ENCODE measurements around the gene CARD9. TPM values are rescaled to one million over a fixed set of nuclear protein-coding genes. Genes with fewer than 3 reads are reported as not detected.

CARD9 gene, protein sequence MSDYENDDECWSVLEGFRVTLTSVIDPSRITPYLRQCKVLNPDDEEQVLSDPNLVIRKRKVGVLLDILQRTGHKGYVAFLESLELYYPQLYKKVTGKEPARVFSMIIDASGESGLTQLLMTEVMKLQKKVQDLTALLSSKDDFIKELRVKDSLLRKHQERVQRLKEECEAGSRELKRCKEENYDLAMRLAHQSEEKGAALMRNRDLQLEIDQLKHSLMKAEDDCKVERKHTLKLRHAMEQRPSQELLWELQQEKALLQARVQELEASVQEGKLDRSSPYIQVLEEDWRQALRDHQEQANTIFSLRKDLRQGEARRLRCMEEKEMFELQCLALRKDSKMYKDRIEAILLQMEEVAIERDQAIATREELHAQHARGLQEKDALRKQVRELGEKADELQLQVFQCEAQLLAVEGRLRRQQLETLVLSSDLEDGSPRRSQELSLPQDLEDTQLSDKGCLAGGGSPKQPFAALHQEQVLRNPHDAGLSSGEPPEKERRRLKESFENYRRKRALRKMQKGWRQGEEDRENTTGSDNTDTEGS
- 1 to 10 TPM; 6.1 to 6.4 TPM for total RNA-seq

DNA sequence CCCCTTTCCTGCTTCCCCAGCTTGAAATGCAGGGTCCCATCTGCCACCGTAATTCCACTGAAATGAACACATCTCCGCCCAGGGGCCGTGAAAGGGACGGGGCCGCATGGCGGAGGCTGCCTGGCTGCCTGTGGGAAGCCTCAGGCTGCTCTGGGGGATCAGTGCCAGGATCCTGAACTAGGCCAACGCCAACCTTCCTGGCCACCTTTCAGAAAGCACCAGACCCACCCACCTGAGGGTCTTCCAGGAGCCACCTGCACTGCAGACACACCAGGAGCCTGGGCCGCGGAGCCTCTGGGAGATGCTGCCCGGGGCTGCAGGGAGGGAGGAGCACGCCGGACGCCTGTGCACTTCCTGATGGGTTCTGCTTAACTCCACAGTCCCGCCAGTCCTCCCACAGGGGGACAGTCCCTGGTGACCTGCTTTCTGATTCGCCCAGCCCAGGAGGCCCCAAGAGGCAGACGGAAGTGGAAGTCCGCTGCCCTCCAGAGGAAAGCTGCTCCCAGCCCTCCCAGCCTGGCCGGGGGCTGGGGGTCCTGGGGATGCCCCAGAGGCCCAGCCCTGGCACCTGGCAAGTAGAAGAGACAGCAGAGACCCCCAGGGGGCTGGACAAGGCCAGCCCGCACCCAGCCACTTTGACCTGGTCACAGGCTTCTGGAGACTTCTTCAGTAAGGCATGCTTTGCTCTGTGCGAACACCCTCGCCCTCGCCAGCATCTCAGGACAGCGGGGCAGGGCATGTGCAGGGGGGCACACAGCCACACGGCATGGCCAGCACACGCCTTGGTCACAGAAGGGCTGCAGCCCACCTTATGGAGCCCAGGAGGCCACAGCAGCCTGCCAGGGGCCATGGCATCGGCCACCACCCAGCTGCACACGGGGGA is at the start of gene CARD9:
TSS of gene CARD9 (minus strand) at position 370 of the 883 bp plus-strand sequence. CDS start 1,591 bp downstream, outside the sequence.
- peak within 1 kb of the TSS; percentile 62 for H3K4me3 Mint-ChIP-seq
- no peaks in the 10 kb centered on the region for H3K27me3 Mint-ChIP-seq
- no peak within 1 kb of the TSS for H3K27ac Mint-ChIP-seq
- no peaks in the 10 kb centered on the region for H3K9me3 Mint-ChIP-seq
- H3K4me1 Mint-ChIP-seq, result no peaks in the 10 kb centered on the region
- ATAC-seq (replicated peaks), result peak; percentile 90
- peaks cover 9% of the 10 kb centered on the region for H3K36me3 Mint-ChIP-seq (ENCODE audit: low read depth)

DNA sequence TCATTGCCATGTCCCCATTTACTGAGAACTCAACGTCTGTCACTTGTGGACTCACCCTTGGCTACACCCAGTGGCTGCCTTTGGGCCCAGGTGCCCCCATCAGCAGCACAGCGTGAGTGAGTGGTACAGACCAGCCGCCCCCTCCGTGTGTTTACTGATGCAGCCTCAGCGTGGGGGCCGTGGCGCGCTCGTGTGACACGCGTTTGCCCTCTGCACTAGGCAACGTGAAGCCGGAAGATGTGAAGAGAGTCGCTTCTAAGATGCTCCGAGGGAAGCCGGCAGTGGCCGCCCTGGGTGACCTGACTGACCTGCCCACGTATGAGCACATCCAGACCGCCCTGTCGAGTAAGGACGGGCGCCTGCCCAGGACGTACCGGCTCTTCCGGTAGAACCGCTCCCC is 49.4 kb upstream of the CARD9 start:
- no peaks in the 10 kb centered on the region for H3K9me3 Mint-ChIP-seq
- H3K27me3 Mint-ChIP-seq, result no peaks in the 10 kb centered on the region
- no peak for ATAC-seq (replicated peaks)
- peaks cover 94% of the 10 kb centered on the region for H3K36me3 Mint-ChIP-seq (ENCODE audit: low read depth)
- no peak overlapping the region for H3K4me3 Mint-ChIP-seq
- H3K4me1 Mint-ChIP-seq, result no peaks in the 10 kb centered on the region
- H3K27ac Mint-ChIP-seq, result no peak overlapping the region

DNA sequence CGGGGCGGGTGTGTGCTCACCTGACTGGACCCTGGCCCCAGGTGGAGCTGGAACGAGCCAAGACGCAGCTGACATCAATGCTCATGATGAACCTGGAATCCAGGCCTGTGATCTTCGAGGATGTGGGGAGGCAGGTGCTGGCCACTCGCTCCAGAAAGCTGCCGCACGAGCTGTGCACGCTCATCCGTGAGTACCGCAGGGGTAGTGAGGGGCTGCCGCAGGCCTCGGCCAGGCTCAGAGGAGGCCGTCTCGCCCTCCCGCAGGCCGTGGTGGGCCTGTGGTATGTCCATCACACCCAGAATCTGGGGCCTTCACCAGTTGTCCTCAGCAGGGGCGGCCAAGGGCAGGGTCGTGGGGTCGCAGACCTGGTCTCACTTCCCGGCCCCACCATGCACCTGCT is 48.3 kb upstream of the CARD9 start:
- Mint-ChIP-seq H3K4me3 (no peak overlapping the region), H3K9me3 (no peaks in the 10 kb centered on the region), H3K36me3 (ENCODE audit: low read depth) (peaks cover 100% of the 10 kb centered on the region)

DNA sequence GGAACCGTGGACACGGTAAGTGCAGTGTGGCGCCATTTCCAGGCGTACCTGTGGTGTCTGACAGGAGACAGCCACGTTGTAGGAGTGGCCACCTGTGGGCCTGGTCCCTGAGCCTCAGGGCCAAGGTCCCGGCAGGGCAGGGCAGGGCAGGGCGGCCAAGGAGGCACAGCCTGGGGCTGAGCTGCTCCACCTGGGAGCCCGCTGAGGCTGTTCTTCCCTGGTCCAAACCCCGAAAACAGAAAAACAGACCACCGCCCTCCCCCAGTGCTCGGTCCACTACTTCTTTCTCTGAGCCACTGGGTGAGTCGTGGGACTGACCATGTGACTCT is 45.6 kb upstream of the CARD9 start:
- peaks cover 98% of the 10 kb centered on the region for H3K36me3 Mint-ChIP-seq (ENCODE audit: low read depth)
- H3K27me3 Mint-ChIP-seq, result no peaks in the 10 kb centered on the region
- no peak overlapping the region for H3K4me3 Mint-ChIP-seq
- no peaks in the 10 kb centered on the region for H3K9me3 Mint-ChIP-seq
- no peak for ATAC-seq (replicated peaks)
- H3K27ac Mint-ChIP-seq, result no peak overlapping the region
- no peaks in the 10 kb centered on the region for H3K4me1 Mint-ChIP-seq

More for the DNA sequence above, 48.3 kb upstream of the CARD9 start:
- Mint-ChIP-seq H3K27ac (no peak overlapping the region), H3K4me1 (no peaks in the 10 kb centered on the region), H3K27me3 (no peaks in the 10 kb centered on the region)
- no peak for ATAC-seq (replicated peaks)

DNA sequence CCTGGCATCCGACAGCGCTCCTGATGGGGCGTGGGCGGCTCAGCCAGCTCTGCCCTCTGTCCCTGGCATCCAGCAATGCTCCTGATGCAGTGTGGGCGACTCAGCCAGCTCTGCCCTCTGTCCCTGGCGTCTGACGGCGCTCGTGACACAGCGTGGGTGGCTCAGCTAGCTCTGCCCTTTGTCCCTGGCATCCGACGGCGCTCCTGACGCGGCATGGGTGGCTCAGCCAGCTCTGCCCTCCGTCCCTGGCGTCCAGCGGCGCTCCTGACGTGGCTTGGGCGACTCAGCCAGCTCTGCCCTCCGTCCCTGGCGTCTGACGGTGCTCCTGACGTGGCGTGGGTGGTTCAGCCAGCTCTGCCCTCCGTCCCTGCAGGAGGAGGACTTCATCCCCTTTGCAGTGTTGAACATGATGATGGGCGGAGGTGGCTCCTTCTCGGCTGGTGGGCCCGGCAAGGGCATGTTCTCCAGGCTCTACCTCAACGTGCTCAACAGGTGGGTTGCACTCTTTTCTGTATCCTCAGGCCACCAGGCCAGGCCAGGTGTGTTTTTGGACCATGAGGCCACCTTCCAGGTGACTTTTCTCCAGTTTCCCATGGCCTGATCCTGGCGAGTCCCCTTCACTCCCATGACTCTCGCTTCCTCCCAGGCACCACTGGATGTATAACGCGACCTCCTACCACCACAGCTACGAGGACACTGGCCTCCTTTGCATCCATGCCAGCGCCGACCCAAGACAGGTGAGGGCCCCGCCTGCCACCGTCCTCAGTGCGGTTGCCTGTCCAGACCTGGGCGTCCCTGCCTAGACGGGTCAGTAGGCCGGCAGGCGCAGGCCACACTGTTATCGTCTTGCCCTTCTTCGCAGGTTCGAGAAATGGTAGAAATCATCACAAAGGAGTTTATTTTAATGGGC is 45.0 kb upstream of the CARD9 start:
- H3K4me1 Mint-ChIP-seq, result peaks cover 6% of the 10 kb centered on the region
- peaks cover 98% of the 10 kb centered on the region for H3K36me3 Mint-ChIP-seq (ENCODE audit: low read depth)

DNA sequence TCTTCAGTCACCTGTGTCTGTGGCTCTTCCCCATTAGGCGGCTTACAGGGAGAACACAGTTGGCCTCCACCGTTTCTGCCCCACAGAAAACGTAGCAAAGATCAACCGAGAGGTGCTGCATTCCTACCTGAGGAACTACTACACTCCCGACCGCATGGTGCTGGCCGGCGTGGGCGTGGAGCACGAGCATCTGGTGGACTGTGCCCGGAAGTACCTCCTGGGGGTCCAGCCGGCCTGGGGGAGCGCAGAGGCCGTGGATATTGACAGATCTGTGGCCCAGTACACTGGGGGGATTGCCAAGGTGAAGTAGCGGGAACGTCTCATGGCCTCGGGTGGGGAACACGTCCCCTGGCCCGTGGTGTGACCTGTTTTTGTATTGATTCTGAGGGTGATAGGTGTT is 43.4 kb upstream of the CARD9 start:
- Mint-ChIP-seq H3K36me3 (ENCODE audit: low read depth) (peaks cover 98% of the 10 kb centered on the region), H3K4me3 (no peak overlapping the region), H3K27me3 (no peaks in the 10 kb centered on the region), H3K9me3 (no peaks in the 10 kb centered on the region), H3K4me1 (peaks cover 6% of the 10 kb centered on the region), H3K27ac (no peak overlapping the region)
- ATAC-seq (replicated peaks), result no peak

More for the DNA sequence above, 45.0 kb upstream of the CARD9 start:
- H3K4me3 Mint-ChIP-seq, result no peak overlapping the region
- H3K27me3 Mint-ChIP-seq, result no peaks in the 10 kb centered on the region
- ATAC-seq (replicated peaks), result no peak
- no peak overlapping the region for H3K27ac Mint-ChIP-seq
- H3K9me3 Mint-ChIP-seq, result no peaks in the 10 kb centered on the region

DNA sequence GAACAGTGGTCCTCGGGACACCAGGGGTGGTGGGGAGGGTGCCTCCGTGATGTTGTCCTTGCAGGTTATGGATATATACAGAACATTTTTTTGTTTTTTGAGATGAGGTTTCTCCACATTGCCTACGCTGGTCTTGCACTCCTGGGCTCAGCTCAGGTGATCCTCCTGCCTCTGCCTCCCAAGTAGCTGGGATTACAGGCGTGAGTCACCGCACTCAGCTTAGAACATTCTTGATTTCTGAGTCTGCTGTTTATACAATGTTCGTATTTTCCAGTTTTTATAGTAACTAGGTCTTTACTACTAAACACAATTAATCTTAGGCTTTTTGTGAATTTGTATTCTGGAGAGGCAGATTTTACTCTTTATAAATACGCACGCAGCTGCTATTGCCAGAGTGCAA is 43.0 kb upstream of the CARD9 start:
- Mint-ChIP-seq H3K27me3 (no peaks in the 10 kb centered on the region), H3K4me1 (peaks cover 8% of the 10 kb centered on the region), H3K4me3 (no peak overlapping the region), H3K27ac (no peak overlapping the region), H3K36me3 (ENCODE audit: low read depth) (peaks cover 98% of the 10 kb centered on the region), H3K9me3 (no peaks in the 10 kb centered on the region)
- ATAC-seq (replicated peaks), result no peak

DNA sequence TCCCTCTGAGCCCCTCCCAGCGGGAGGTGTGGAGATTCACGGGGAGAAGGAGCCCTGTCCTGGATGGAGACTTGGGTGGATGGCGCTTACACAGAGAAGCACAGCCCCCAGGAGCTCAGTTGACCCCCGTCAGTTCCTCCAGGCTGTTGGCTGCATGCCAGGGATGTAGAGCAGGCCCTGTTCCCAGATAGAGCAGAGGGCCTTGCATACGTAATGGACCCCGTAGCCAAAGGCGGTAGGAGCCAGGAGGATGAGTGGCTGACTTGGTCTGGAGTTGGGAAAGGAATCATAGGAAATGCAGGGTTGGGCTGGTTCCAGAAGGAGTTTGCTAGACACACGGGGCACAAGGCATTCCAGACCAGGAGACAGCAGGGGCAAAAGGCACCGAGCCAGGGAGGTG is 39.5 kb upstream of the CARD9 start:
- H3K27me3 Mint-ChIP-seq, result no peaks in the 10 kb centered on the region
- no peak overlapping the region for H3K4me3 Mint-ChIP-seq
- peaks cover 22% of the 10 kb centered on the region for H3K4me1 Mint-ChIP-seq
- H3K9me3 Mint-ChIP-seq, result no peaks in the 10 kb centered on the region
- peaks cover 95% of the 10 kb centered on the region for H3K36me3 Mint-ChIP-seq (ENCODE audit: low read depth)
- H3K27ac Mint-ChIP-seq, result no peak overlapping the region
- ATAC-seq (replicated peaks), result no peak

DNA sequence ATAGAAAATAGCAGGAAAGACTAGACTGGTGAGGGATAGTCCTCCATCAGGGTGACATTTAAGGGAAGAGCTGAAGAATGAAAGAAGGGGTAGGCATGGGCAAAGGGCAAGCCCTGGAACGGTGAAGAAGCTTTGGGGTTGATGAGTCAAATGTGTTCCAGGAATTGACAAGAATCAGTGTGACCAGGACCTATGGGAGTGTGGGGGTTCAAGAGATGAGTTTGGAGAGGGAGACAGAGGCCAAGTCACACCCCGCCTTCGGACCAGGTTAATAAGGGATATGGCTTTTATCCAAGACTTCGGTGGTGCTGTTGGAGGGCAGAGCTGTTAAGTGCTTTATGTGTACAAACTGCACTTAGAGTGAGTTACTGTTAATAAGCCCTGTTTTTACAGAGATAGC is 37.9 kb upstream of the CARD9 start:
- peak; percentile 18 for ATAC-seq (replicated peaks)
- no peaks in the 10 kb centered on the region for H3K9me3 Mint-ChIP-seq
- H3K4me1 Mint-ChIP-seq, result peaks cover 26% of the 10 kb centered on the region
- H3K36me3 Mint-ChIP-seq (ENCODE audit: low read depth), result peaks cover 95% of the 10 kb centered on the region
- H3K27me3 Mint-ChIP-seq, result no peaks in the 10 kb centered on the region
- peak overlapping the region; percentile 81 for H3K27ac Mint-ChIP-seq
- H3K4me3 Mint-ChIP-seq, result peak overlapping the region; percentile 89

DNA sequence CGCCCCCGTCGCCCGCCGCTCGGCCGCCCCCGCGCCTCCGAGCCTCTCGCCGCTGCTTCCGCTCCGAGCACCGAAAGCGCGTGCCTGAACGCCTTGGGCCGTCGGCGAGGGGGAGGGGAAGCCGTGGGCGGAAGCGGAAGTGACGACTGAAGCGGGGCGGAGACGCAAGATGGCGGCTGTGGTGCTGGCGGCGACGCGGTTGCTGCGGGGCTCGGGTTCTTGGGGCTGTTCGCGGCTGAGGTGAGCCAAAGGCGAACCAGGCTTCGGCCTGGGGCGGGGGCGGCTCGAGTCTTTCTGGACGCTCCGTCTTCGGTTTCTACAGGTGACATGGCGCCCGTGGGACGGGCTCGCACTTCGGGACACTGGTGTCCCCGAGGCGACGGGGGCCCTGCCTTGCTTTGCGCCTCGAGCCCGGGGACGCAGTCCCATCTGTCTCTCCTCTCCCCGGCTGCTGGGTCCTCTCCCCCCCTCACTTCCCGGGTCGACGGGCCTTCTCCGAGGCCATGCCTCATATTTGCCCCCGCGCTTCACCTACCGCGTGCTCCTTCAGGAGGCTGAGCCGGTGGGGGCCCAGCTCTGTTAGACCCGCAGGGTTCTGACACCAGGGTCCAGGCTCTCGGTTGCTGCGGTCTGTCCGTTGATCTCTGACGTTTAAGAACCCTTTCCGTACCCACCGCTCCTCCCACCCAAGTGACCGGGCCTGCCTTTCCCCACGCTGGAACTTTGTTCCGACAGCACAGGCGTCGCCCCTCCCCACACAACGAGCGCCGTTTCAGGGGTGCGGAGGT is 37.2 kb upstream of the CARD9 start, which contains the start of the genes ENTR1 and PMPCA:
TSS of gene ENTR1 (minus strand) at position 115 of the 788 bp plus-strand sequence. CDS start 217 bp downstream, outside the sequence.
TSS of gene PMPCA (plus strand) at position 159 of the 788 bp plus-strand sequence. CDS start at position 170, 11 bp downstream.
- Mint-ChIP-seq H3K27me3 (no peaks in the 10 kb centered on the region), H3K4me3 (peak within 1 kb of the TSS; percentile 89), H3K27ac (peak within 1 kb of the TSS; percentile 81), H3K4me1 (peaks cover 26% of the 10 kb centered on the region), H3K36me3 (ENCODE audit: low read depth) (peaks cover 93% of the 10 kb centered on the region), H3K9me3 (no peaks in the 10 kb centered on the region)
- ATAC-seq (replicated peaks), result peak; percentile 79

DNA sequence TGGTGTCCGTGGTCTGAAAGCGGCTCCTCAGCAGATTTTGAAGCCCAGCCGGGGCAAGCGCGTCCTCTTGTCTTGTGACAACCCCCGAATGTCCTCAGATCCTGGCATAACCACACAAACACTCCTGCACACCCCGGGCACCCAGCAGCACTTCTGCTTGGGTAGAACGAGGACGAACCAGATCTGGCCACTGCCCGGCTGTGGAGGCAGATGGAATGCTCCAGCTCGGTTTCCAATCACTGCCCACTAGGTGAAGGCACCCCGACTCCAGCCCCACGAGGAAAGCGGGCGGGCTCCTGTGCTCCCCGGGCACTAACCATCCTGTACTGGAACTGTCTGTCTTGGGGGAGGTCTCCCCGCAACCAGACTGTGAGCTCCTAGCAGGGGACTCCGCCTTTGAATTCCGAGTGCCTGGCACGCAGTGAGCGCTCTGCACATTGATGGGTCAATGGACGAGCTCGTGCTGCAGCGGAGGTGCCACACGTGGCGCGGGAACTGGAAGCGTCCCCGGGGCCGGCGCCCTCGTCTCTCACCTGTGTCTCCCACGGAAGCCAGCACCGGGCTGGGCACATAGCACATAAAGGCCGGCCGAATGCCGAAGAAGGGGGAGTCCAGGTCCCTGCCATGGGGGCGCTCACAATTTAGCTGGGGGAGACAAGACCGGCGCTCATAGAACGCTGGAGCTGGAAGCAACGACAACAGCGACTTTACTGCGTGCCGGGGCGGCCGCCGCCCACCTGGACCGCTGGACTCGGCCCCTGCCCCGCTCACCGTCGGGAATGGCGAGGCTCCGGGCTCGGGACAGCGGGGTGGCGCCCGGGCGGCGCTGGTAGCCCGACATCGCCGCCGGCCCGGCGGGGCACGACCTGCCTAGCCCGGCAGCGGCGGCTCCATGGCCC is 36.3 kb upstream of the CARD9 start:
- peak overlapping the region; percentile 81 for H3K27ac Mint-ChIP-seq
- H3K4me1 Mint-ChIP-seq, result peaks cover 31% of the 10 kb centered on the region
- peaks cover 96% of the 10 kb centered on the region for H3K36me3 Mint-ChIP-seq (ENCODE audit: low read depth)
- peak; percentile 48 for ATAC-seq (replicated peaks)
- peak overlapping the region; percentile 89 for H3K4me3 Mint-ChIP-seq
- no peaks in the 10 kb centered on the region for H3K27me3 Mint-ChIP-seq
- H3K9me3 Mint-ChIP-seq, result no peaks in the 10 kb centered on the region

DNA sequence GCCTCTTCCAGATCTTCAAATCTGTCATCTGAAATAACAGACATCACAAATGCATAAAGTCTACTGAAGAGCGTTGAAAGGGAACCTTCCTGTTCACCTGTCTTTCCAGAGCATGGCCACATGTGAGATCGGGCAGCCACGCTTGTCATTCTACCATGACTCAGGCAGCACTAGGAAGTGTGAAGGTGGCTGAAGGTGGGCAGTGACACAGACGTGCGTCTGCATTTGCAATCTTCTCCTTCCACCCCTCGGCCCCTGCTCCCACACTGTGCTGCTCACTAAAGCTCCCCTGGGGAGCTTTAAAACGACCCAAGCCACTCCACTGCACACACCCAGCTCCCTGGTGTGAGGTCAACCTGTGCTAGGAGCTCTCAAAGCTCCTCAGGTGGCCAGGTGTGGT is 34.4 kb upstream of the CARD9 start:
- Mint-ChIP-seq H3K36me3 (ENCODE audit: low read depth) (peaks cover 94% of the 10 kb centered on the region), H3K4me3 (peak overlapping the region; percentile 89), H3K27ac (peak overlapping the region; percentile 73), H3K9me3 (no peaks in the 10 kb centered on the region), H3K4me1 (peaks cover 33% of the 10 kb centered on the region), H3K27me3 (no peaks in the 10 kb centered on the region)
- ATAC-seq (replicated peaks), result no peak

Measured in activated T-helper 17 cell treated with anti-CD3 and anti-CD28 coated beads, Interleukin-2, amount 50 U/mL, for 72 hours (primary cell).